Activated CD4-positive, alpha-beta T cell treated with anti-CD3 and anti-CD28 coated beads for 36 hours (primary cell): ENCODE data around the gene ATP13A1. TPM values are rescaled to one million over a fixed set of nuclear protein-coding genes. Genes with fewer than 3 reads are reported as not detected.
A peak's percentile ranks its signal among the peaks of the same experiment; 100 is the strongest.
"Not testable (repeated sequence)": the region's sequence is repeated elsewhere in the genome, so short reads cannot be mapped to it uniquely, and the experiment has no call there.

Source experiments
- ATAC-seq: fragments of 200-7000 bp; cut with Tn5 transposase; one replicate; pipeline ENCODE4 v1.10.0; 2021; ENCODE audit warnings: mild to moderate bottlenecking, moderate library complexity
- CTCF ChIA-PET: fragments of 350-600 bp; sonication (Branson Sonifier 250); formaldehyde crosslinking; loops from one replicate; lab custom pipeline; 2021; ENCODE audit warnings: antibody characterized with exemption; lab: Charles Lee
- POLR2A ChIA-PET: fragments of 350-600 bp; sonication (Branson Sonifier 250); formaldehyde crosslinking; loops from one replicate; lab custom pipeline; 2021; ENCODE audit warnings: antibody characterized with exemption, inconsistent platforms; lab: Charles Lee
- DNase-seq: peaks from one replicate; pipeline ENCODE4 v3.0.0-alpha.2; 2020
- H3K27ac Mint-ChIP-seq: one replicate; pipeline ENCODE4 v1.8.0; 2021; ENCODE audit warnings: mixed read lengths
- H3K27me3 Mint-ChIP-seq: one replicate; pipeline ENCODE4 v1.8.0; 2021; ENCODE audit warnings: mixed read lengths
- H3K36me3 Mint-ChIP-seq: one replicate; pipeline ENCODE4 v1.8.0; 2021; ENCODE audit warnings: low read depth, mixed read lengths
- H3K4me1 Mint-ChIP-seq: one replicate; pipeline ENCODE4 v1.8.0; 2021; ENCODE audit warnings: mixed read lengths
- H3K4me3 Mint-ChIP-seq: one replicate; pipeline ENCODE4 v1.8.0; 2021; ENCODE audit warnings: mild to moderate bottlenecking, moderate library complexity, mixed read lengths
- H3K9me3 Mint-ChIP-seq: one replicate; pipeline ENCODE4 v1.8.0; 2021; ENCODE audit warnings: low read depth, mixed read lengths
- intact Hi-C, 2 experiments: fragments of 100-400 bp; cut with DNase I in 1 of 2; cut with micrococcal nuclease in 1 of 2; formaldehyde crosslinking; loops; one replicate each; pipeline versions ENCODE4 v1.14.2 to v1.15.1; 2022 to 2024; cut with DNase I, micrococcal nuclease
- total RNA-seq, 2 experiments: library from RNA; stranded (reverse); gene quantifications; one replicate each; pipeline ENCODE4 v1.2.3, GENCODE V29; 2021

The ATP13A1 gene
- total RNA-seq: 10 to 100 TPM; 61.8 to 71.2 TPM

DNA sequence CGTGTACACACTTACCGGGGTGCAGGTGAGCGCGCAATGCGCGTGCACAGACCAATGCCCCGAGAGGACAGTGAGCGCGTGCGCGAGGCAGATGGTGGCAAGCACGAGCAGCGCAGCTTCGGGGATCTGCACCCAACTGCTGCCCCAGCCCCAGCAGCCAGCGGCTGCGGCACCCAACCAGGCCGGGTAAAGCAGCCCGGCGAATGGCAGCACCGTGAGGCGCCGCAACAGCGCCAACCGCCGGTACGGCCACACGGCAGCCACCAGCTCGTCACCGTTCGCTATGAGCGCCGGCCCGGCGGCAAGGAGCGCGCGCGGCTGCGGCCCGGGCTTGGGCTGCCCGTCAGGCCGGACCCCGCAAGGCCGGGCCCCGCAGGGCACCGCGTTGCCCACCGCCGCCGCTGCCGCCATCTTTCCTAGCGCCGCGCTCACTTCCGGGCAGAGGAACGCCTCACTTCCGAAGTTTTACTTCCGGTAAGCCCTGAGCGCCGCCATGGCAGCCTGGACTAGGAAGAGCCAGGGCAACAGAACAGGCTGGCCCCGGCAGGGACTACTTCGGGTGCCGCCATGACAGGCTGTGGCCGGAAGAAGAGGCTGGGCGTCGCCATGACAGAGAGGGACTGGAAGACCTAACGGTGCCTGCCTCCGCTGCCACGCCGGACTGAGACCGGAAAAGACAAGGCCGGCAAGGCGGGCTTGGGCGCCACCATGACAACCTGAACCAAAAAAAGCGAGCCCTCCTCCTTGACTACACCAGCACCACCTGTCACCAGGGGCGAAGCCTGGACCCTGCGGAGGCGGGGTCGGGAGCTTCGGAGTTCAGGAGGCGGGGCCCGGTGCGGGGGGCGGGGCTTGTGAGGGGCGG is at the start of gene ATP13A1:
ATP13A1 (minus strand) TSS at position 421 of the 865 bp plus-strand sequence; CDS start at position 411, 10 bp downstream.
- Mint-ChIP-seq H3K4me1 (peaks cover 35% of the 10 kb centered on the region), H3K27me3 (no peaks in the 10 kb centered on the region), H3K36me3 (peaks cover 28% of the 10 kb centered on the region), H3K4me3 (peak within 1 kb of the TSS; percentile 78), H3K9me3 (no peaks in the 10 kb centered on the region), H3K27ac (peak within 1 kb of the TSS; percentile 98)
- DNase-seq (peak; percentile 95), ATAC-seq (peak; percentile 77)
- ChIA-PET CTCF (interaction anchor here (0.7 kb wide), 1 partner anchor 296 kb away, joined by 3 read pairs; no protein-coding TSS in a partner anchor), POLR2A (interaction anchor here (0.6 to 1.4 kb wide), 5 partner anchors 154 to 389 kb away, joined by 3 to 4 read pairs (median 4); partner anchors contain the start of gene ZNF253)
- intact Hi-C loops: loop anchor here (1.0 to 5.0 kb wide), 16 partner anchors 20 to 471 kb away; partner anchors contain the start of genes ZNF14 (in 2 of the 2), ZNF506 (in 2 of the 2), BORCS8 (in 1 of the 2) and GATAD2A (in 1 of the 2)

DNA sequence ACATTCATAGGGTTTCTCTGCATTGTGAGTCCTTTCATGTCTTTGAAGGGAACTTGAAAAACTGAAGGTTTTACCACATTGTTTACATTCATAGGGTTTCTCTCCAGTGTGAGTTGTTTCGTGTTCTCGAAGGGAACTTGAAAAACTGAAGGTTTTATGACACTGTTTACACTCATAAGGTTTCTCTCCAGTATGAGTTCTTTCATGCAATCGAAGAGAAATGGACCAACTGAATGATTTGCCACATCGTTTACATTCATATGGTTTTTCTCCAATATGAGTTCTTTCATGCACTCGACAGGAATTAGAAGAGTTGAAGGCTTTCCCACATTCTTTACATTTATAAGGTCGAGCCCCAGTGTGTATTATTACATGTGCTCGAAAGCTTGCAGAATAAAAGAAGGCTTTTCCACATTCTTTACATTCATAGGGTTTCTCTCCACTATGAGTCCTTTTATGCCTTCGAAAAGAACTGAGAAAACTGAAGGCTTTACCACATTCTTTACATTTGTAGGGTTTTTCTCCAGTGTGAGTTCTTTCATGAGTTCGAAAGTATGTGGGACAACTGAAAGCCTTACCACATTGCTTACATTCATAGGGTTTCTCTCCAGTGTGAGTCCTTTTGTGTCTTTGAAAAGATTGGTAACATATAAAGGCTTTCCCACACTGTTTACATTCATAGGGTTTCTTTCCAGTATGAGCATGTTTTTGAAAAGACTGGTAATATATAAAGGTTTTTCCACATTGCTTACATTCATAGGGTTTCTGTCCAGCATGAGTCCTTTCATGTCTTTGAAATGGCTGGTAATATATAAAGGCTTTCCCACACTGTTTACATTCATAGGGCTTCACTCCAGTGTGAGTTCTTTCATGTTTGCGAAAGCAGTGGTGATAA is 48.7 kb upstream of the ATP13A1 start:
- Mint-ChIP-seq H3K9me3 (peaks cover 60% of the 10 kb centered on the region), H3K27me3 (no peaks in the 10 kb centered on the region), H3K4me3 (no peak overlapping the region), H3K36me3 (peaks cover 86% of the 10 kb centered on the region), H3K27ac (no peak overlapping the region), H3K4me1 (no peaks in the 10 kb centered on the region)
- POLR2A ChIA-PET: no interaction called here
- DNase-seq (no peak), ATAC-seq (no peak)
- intact Hi-C loops: loop anchor here in 1 of 2 experiments (5.0 to 10.0 kb wide), 5 partner anchors 35 to 833 kb away; no protein-coding TSS in a partner anchor
- CTCF ChIA-PET: no interaction called here

DNA sequence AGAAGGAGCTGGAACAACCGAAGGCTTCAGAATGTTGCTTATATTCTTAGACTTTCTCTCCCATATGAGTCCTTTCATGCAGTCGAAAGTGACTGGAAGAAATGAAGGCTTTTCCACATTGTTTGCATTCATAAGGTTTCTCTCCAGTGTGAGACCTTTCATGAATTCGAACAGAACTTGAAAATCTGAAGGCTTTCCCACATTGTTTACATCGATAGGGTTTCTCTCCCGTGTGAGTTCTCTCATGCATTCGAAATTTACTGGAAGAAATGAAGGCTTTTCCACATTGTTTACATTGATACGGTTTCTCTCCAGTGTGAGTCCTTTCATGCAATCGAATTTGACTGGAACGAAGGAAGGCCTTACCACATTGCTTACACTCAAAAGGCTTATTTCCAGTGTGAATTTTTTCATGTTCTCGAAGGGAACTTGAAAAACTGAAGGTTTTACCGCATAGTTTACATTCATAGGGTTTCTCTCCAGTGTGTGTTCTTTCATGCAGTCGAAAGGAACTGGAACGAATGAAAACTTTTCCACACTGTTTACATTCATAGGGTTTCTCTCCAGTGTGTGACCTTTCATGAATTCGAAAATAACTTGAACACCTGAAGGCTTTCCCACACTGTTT is 47.9 kb upstream of the ATP13A1 start:
- no peak for ATAC-seq
- Mint-ChIP-seq H3K4me3 (no peak overlapping the region), H3K4me1 (no peaks in the 10 kb centered on the region), H3K27ac (no peak overlapping the region), H3K27me3 (no peaks in the 10 kb centered on the region), H3K36me3 (peaks cover 82% of the 10 kb centered on the region), H3K9me3 (peaks cover 56% of the 10 kb centered on the region)
- intact Hi-C loops: loop anchor here in 1 of 2 experiments (5.0 to 10.0 kb wide), 5 partner anchors 34 to 833 kb away; no protein-coding TSS in a partner anchor
- ChIA-PET POLR2A (no interaction called here), CTCF (no interaction called here)
- DNase-seq: no peak

DNA sequence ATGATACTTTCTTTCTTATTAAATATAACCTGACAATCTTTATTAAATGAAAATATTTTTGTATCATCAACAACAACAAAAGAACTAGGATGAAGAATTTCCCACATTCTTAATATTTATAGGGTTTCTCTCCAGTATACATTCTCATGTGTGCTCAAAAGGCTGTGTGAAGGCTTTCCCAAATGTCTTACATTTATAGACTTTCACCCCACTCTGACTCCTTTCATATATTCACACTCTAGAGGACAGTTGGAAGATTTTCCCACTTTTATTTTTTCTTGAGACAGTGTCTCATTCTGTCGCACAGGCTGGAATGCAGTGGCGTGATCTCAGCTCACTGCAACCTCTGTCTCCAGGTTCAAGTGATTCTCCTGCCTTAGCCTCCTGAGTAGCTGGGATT is 47.0 kb upstream of the ATP13A1 start:
- H3K9me3 Mint-ChIP-seq: peaks cover 55% of the 10 kb centered on the region

DNA sequence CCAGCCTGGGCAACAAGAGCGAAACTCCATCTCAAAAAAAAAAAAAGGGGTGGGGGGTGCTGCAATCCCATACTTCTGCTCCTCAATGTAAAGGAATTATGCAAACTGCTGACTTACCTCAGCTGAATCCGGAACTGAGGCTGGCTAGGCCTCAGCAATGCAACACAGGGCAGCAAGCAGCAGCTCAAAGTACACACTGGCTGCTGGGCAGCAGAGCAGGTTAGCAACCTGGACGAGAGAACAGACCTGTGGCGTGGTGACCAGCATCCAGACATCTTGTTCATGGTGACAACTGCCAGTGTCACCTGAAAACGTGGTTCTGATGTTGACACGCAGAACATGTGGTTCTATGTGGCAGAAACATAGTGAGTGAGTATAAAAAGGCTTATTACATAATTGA is 41.4 kb upstream of the ATP13A1 start:
- Mint-ChIP-seq H3K27ac (no peak overlapping the region), H3K9me3 (peaks cover 54% of the 10 kb centered on the region), H3K4me3 (no peak overlapping the region), H3K4me1 (no peaks in the 10 kb centered on the region), H3K36me3 (peaks cover 48% of the 10 kb centered on the region), H3K27me3 (no peaks in the 10 kb centered on the region)
- CTCF ChIA-PET: interaction anchor here (1.0 kb wide), 1 partner anchor 151 kb away, joined by 3 read pairs; no protein-coding TSS in a partner anchor
- POLR2A ChIA-PET: interaction anchor here (0.6 kb wide), 1 partner anchor 11 kb away, joined by 3 read pairs; no protein-coding TSS in a partner anchor
- no peak for DNase-seq
- ATAC-seq: no peak
- intact Hi-C loops: no loop called here

More for the DNA sequence above, 47.0 kb upstream of the ATP13A1 start:
- ChIA-PET CTCF (no interaction called here), POLR2A (no interaction called here)
- DNase-seq (no peak), ATAC-seq (no peak)
- intact Hi-C loops: loop anchor here in 1 of 2 experiments (5.0 to 10.0 kb wide), 5 partner anchors 33 to 834 kb away; no protein-coding TSS in a partner anchor
- H3K27ac Mint-ChIP-seq: no peak overlapping the region
- H3K4me3 Mint-ChIP-seq: no peak overlapping the region
- peaks cover 73% of the 10 kb centered on the region for H3K36me3 Mint-ChIP-seq
- no peaks in the 10 kb centered on the region for H3K27me3 Mint-ChIP-seq
- H3K4me1 Mint-ChIP-seq: no peaks in the 10 kb centered on the region

DNA sequence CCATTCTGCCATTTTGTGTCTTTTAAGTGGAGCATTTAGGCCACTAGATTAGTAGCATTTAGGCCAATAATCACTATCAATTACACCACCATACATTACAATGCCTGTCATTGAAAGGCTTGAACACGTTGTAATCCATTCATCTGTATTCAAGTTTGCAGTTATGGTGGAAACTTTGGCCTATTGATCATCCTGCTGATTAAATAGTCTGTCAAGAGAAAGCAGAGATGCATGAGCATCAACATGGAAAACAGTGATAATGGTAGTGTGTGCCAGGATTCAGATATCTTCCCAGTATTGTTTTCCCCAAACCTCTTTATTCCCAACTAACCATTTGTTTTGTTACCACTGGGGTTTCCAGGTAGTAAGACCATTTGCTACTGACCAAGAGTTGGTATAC is 37.0 kb upstream of the ATP13A1 start:
- H3K27ac Mint-ChIP-seq, intact Hi-C loops, H3K4me1 Mint-ChIP-seq, POLR2A ChIA-PET, H3K27me3 Mint-ChIP-seq, CTCF ChIA-PET, H3K4me3 Mint-ChIP-seq, ATAC-seq, DNase-seq: not testable (repeated sequence)
- Mint-ChIP-seq H3K9me3 (peaks cover 38% of the 10 kb centered on the region), H3K36me3 (peaks cover 30% of the 10 kb centered on the region)

DNA sequence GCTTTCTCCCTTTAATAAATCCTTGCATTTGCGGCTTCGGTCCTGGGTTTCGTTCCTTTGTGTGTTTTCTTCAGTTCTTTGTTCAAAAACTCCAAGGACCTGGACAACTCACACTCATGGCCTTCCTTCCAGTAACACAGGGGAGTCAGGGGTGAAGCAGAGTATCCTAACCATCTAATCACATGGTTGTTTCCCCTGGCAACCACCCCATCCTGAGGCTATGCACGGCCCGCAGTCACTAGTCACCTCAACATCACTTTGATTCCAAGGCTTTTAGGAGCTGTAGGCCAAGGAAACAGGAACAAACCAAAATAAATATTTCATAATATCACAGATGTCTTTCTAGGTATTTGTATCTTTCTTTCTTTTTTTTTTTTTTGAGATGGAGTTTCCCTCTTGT is 34.1 kb upstream of the ATP13A1 start:
- no peak for DNase-seq
- Mint-ChIP-seq H3K4me1 (no peaks in the 10 kb centered on the region), H3K4me3 (no peak overlapping the region), H3K9me3 (peaks cover 24% of the 10 kb centered on the region), H3K36me3 (peaks cover 13% of the 10 kb centered on the region), H3K27ac (no peak overlapping the region), H3K27me3 (no peaks in the 10 kb centered on the region)
- CTCF ChIA-PET: interaction anchor here (1.0 kb wide), 1 partner anchor 61 kb away, joined by 3 read pairs; no protein-coding TSS in a partner anchor
- ATAC-seq: no peak
- intact Hi-C loops: no loop called here
- POLR2A ChIA-PET: no interaction called here

DNA sequence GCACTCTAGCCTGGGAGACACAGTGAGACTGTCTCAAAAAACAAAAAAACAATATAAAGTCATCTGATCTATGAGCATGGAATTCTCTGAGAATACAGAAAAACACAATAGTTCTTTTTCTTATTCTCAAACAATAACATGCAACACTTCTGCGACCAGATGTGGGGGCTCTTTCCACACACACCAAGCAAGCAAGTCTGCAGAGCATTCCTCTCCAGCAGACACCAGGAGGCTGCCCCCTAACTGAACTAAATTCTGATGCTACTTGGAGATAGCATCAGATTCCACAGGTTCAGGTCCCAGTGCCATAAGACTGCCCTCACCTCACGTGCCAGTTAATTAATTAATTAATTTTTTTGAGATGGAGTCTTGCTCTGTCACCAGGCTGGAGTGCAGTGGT is 32.9 kb upstream of the ATP13A1 start:
- ChIA-PET CTCF (no interaction called here), POLR2A (no interaction called here)
- no peak overlapping the region for H3K4me3 Mint-ChIP-seq
- peaks cover 9% of the 10 kb centered on the region for H3K36me3 Mint-ChIP-seq
- intact Hi-C loops: no loop called here
- DNase-seq: no peak
- H3K27me3 Mint-ChIP-seq: no peaks in the 10 kb centered on the region
- peaks cover 24% of the 10 kb centered on the region for H3K9me3 Mint-ChIP-seq
- no peak for ATAC-seq
- H3K27ac Mint-ChIP-seq: no peak overlapping the region
- no peaks in the 10 kb centered on the region for H3K4me1 Mint-ChIP-seq

DNA sequence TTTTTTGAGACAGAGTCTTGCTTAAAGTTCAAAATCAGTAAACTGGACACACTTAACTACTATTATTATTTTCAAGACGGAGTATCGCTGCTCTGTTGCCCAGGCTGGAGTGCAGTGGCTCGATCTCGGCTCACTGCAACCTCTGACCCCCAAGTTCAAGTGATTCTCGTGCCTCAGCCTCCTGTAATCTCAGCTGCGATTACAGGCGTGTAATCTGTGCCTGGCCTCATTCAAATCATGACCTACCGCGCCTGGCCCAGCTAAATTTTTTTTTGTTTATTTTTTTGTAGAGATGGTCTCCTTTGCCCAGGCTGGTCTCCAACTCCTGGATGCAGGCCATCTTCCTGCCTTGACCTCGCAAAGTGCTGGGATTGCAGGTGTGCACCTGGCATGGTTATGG is 28.2 kb upstream of the ATP13A1 start:
- Mint-ChIP-seq H3K36me3 (peaks cover 12% of the 10 kb centered on the region), H3K27ac (no peak overlapping the region), H3K4me3 (no peak overlapping the region), H3K9me3 (peaks cover 4% of the 10 kb centered on the region), H3K27me3 (no peaks in the 10 kb centered on the region), H3K4me1 (no peaks in the 10 kb centered on the region)
- DNase-seq (no peak), ATAC-seq (no peak)
- ChIA-PET POLR2A (no interaction called here), CTCF (interaction anchor here (1.2 kb wide), 1 partner anchor 412 kb away, joined by 7 read pairs; no protein-coding TSS in a partner anchor)
- intact Hi-C loops: no loop called here

DNA sequence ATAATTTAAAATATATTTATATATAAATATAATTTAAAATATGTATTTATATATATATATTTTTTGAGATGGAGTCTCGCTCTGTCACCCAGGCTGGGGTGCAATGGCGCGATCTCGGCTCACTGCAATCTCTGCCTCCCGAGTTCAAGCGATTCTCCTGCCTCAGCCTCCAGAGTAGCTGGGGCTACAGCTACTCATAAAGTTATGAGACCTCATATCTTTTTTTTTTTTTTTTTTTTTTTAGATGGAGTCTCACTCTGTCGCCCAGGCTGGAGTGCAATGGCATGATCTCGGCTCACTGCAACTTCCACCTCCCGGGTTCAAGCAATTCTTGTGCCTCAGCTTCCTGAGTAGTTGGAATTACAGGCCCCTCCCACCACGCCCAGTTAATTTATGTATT is 25.5 kb upstream of the ATP13A1 start:
- POLR2A ChIA-PET, H3K4me3 Mint-ChIP-seq, H3K27me3 Mint-ChIP-seq, H3K4me1 Mint-ChIP-seq, CTCF ChIA-PET, H3K27ac Mint-ChIP-seq: not testable (repeated sequence)
- intact Hi-C loops: loop anchor here in 1 of 2 experiments (10.0 kb wide), 1 partner anchor 856 kb away; no protein-coding TSS in a partner anchor
- peak; percentile 35 for DNase-seq
- H3K36me3 Mint-ChIP-seq: peaks cover 28% of the 10 kb centered on the region
- peak; percentile 37 for ATAC-seq
- peaks cover 12% of the 10 kb centered on the region for H3K9me3 Mint-ChIP-seq
